HG03159 (cell line): ENCODE data around the gene PHACTR4.
"Not testable (repeated sequence)": the region's sequence is repeated elsewhere in the genome, so short reads cannot be mapped to it uniquely, and the experiment has no call there.

Experiments used
- ATAC-seq: cut with Tn5 transposase; IDR thresholded peaks from one replicate; pipeline ENCODE4 v1.9.1; 2021; ENCODE audit warnings: mild to moderate bottlenecking, moderate library complexity; ENCODE audit not compliant: unreplicated experiment

Gene PHACTR4

DNA sequence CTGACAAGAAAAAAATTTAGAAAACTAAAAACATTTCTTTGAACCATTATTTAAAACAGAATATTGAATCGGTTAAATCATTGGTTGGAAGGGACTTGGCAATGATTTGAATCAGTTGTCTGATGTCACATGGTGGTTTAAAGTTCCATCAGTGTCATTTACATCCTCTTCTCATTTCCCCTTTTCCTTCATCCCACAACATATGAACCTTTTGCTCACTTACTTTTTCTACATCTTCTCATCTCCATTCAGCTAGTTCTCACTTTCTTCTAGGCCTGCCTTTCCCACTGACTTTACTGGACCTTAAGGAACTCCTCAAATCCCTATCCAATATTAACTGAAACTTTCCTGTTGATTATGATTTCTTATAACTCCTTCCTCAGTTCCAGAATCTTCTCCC is 58.5 kb downstream of the PHACTR4 start:
- ATAC-seq: no peak

DNA sequence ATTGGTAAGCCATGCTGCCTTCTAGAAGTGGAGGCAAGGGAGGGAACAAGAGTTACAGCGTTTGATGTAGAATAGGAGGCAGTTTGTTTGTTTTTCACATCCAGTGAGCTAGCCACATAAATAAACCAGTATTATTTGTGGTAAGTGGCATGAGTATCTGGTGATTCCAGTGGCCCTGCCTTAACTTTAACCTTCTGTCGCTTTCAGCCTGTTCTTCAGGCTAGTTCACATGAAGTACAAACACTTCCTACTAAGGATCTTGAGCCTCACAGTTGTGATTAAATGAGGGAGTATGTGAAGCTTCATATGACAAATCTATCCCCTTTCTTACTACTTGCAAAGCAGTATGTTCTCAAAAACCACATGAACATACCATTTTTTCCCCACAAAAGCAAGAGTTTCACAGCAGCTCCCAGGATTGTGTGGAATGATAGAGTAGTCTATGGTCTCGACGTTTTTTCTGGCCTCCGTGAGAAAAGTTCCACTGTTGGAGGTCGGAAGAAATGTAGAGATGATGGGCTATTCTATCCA is 59.5 kb downstream of the PHACTR4 start:
- no peak for ATAC-seq

- ATAC-seq: no peak
Measured at GRCh38 chr1:28436211-28436769, 66.8 kb downstream of the PHACTR4 start.

GRCh38 chr1:28437264-28437923 is 67.9 kb downstream of the PHACTR4 start:
- ATAC-seq: no peak

DNA sequence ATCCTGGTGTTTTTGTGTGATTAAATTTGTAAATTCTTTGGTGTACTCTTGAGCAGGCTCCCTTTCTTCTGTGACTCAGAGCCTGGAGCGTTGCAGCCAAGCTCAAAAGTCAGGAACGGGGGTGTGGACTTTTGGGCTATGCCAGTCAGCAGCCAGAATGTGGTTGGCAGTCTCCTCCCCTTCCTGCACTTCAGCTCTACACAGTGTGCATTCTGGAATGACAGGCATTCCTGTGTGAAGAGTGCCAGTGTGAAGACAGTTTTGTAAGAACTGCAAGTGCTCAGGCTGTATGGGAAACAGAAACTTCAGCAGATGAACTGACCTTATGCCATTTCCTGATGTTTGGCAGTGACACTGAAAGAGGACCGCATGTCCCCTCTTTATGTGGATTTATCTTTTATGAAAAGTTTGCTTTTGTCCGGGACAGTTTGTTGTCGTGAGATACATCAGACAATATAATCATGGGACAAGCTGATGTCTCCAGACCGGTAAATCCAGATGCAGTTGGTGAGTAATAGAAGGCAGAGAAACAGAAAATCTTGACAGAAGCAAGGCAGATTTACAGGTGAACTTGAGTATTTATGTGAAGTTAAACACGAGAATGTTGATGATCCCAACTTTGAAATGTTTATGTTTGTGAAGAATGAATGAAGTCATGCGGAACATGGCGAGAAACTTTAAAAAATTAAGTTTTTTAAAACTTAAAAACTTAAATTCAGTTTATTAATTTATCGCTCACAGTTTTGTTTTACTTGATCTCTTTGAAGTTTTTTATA is 68.6 kb downstream of the PHACTR4 start:
- ATAC-seq: no peak

GRCh38 chr1:28439320-28439719 is 69.8 kb downstream of the PHACTR4 start:
- ATAC-seq: no peak

DNA sequence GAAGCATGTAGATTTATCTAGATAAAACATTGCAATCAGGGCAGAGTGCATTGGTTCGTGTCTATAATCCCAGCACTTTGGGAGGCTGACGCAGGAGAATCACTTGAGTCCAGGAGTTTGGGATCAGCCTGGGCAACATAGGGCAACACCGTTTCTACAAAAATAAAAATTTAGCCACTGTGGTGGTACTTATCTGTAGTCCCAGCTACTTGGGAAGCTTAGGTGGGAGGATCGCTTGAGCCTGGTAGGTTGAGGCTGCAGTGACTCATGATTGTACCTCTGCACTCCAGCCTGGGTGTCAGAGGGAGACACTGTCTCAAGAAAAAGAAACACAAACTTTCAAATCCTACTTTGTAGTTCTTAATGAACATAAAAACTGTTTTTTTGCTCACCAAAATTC is 72.1 kb downstream of the PHACTR4 start:
- ATAC-seq: no peak

DNA sequence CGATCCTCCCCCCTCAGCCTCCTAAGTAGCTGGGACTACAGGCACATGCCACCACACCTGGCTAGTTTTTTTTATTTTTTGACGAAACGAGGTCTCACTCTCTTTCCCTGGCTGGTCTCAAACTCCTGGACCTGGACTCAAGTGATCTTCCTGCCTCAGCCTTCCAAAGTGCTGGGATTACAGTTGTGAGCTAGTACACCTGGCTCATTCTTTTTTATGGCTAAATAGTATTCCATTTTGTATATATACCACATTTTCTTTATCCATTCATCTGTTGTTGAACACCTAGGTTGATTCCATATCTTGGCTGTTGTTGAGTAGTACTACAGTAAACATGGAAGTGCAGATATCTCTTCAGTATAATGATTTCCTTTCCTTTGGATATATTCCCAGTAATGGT is 74.0 kb downstream of the PHACTR4 start:
- no peak for ATAC-seq

- ATAC-seq: no peak
Measured at GRCh38 chr1:28447679-28448078, 78.1 kb downstream of the PHACTR4 start.

GRCh38 chr1:28448094-28448611 is 78.6 kb downstream of the PHACTR4 start:
- not testable (repeated sequence) for ATAC-seq

- ATAC-seq: no peak
Measured at GRCh38 chr1:28449904-28450303, 80.4 kb downstream of the PHACTR4 start.

DNA sequence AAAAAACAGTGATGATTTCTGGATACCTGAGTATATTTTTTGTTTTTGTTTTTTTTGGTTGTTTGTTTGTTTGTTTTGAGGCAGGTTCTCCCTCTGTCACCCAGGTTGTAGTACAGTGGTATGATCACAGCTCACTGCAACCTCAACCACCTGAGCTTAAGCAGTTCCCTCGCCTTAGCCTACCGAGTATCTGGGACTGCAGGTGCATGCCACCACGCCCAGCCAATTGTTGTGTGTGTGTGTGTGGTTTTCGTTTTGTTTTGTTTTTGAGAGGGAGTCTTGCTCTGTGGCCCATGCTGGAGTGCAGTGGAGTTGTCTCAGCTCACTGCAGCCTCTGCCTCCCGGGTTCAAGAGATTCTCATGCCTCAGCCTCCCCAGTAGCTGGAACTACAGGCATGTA is 81.0 kb downstream of the PHACTR4 start:
- ATAC-seq: no peak

DNA sequence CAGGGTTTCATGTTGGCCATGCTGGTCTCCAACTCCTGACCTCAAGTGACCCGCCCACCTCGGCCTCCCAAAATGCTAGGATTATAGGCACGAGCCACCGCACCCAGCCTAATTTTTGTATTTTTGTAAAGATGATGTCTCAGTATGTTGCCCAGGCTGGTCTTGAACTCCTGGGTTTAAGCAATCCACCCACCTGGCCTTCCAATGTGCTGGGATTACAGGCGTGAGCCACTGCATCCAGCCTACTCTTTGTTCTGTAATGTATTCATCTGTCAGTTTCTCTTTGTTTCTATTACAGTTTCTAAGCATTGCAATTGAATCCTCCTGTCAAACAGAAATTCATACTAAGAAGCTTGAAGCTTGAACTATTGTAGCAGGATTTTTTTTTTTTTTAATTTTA is 81.5 kb downstream of the PHACTR4 start:
- no peak for ATAC-seq

DNA sequence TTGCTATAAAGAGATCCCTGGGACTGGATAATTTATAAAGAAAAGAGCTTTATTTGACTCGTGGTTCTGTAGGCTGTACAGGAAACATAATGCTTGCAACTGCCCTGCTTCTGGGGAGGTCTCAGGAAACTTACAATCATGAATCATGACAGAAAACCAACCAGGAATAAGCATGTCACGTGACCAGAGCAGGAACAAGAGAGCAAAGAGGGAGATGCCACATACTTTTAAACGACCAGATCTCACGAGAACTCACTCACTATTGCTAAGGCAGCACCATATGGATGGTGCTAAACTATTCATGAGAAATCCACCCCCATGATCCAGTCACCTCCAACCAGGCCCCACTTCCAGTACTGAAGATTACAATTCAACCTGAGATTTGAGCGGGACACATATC is 86.5 kb downstream of the PHACTR4 start:
- no peak for ATAC-seq

DNA sequence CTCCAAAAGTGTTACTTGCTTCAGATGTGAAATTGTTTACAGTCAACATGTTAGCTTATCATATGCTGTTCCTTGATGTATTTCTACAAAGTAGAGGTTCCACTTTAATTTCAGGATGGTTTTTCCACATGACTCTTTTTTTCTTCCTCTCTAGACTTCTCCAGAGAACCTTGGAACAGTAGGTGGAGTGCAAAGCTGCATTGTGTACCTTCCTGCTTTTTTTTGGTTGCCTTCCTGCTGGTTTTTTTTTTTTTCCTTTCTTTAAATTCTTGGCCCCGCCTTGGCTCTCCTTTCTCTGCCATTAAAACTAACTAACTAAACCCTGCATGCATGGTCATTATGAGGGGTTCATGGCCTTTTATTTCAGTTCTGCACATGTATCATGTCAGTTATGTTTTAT is 88.1 kb downstream of the PHACTR4 start:
- ATAC-seq: no peak

GRCh38 chr1:28458237-28459228 is 89.0 kb downstream of the PHACTR4 start:
- no peak for ATAC-seq

- no peak for ATAC-seq
Measured at GRCh38 chr1:28466226-28466778, 96.8 kb downstream of the PHACTR4 start.

DNA sequence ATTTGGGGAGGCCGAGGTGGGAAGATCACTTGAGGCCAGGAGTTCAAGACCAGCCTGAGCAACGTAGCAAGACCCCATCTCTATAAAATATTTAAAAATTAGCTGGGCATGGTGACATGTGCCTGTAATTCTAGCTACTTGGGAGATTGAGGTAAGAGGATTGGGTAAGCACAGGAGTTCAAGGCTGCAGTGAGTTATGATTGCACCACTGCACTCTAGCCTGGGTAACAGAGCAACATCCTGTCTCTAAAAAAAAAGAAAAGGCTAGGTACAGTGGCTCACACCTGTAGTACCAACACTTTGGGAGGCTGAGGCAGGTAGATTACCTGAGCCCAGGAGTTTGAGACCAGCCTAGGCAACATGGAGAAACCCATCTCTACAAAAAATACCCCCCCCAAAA is 100.6 kb downstream of the PHACTR4 start:
- no peak for ATAC-seq

GRCh38 chr1:28479497-28479896 is 110.0 kb downstream of the PHACTR4 start:
- not testable (repeated sequence) for ATAC-seq

DNA sequence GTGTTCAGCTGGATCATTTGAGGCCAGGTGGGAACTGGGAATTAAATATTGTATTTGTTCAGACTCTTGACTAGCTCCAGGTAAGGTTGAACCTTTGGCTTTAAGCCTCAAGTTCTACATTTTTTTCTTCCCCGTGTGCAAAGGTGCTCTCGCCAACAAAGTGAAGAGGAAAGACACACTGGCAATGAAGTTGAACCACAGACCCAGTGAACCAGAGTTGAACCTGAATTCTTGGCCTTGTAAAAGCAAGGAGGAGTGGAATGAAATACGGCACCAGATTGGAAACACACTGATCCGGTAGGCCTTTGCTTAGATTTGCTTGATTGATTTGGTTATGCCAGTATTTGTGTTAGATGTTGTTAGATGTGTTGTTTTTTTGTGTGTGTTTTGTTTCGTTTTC is 110.8 kb downstream of the PHACTR4 start:
- no peak for ATAC-seq
